IMR-90 (cell line): ENCODE data around the gene NEK11. TPM values are rescaled to one million over a fixed set of nuclear protein-coding genes. Genes with fewer than 3 reads are reported as not detected.

Experiments
- ATAC-seq: fragments of 200-7000 bp; cut with Tn5 transposase; 2 replicates; pipeline ENCODE4 v1.9.1; 2020; ENCODE audit warnings: low read depth, mild to moderate bottlenecking, moderate library complexity
- BruUV-seq: library from RNA; stranded (reverse); fragments of 400-500 nt; replicated peaks from 2 replicates; lab custom pipeline; 2021; lab: Mats Ljungman, UMichigan
- CTCF ChIA-PET: fragments of 300-600 bp; formaldehyde crosslinking; extraction: SDS; loops from one replicate; lab custom pipeline; 2021; ENCODE audit warnings: antibody characterized with exemption; lab: Yijun Ruan, JAX
- POLR2A ChIA-PET: fragments of 300-600 bp; sonication (Branson Sonifier 250); formaldehyde crosslinking; loops from one replicate; lab custom pipeline; 2022; ENCODE audit warnings: antibody characterized with exemption; ENCODE audit not compliant: unreplicated experiment; lab: Charles Lee
- DNase-seq: peaks from one replicate; pipeline ENCODE4 v3.0.0; 2013
- H2AFZ ChIP-seq: replicated peaks from 2 replicates; pipeline ENCODE3; 2013; ENCODE audit warnings: low read length, mild to moderate bottlenecking; ENCODE audit not compliant: poor library complexity
- H2AK5ac ChIP-seq: 2 replicates; pipeline ENCODE4 v1.6.1; 2013; ENCODE audit warnings: low read depth, low read length, inconsistent platforms
- H2AK9ac ChIP-seq: replicated peaks from 2 replicates; pipeline ENCODE3; 2013; ENCODE audit warnings: mild to moderate bottlenecking, low read depth, low read length, moderate library complexity; ENCODE audit not compliant: poor library complexity
- H2BK120ac ChIP-seq: 2 replicates; pipeline ENCODE4 v1.6.1; 2013; ENCODE audit warnings: low read depth, low read length, inconsistent platforms
- H2BK15ac ChIP-seq: 3 replicates; pipeline ENCODE4 v1.6.1; 2013; ENCODE audit warnings: low read depth, low read length, inconsistent platforms
- H2BK20ac ChIP-seq: 2 replicates; pipeline ENCODE4 v1.6.1; 2013; ENCODE audit warnings: low read depth, mild to moderate bottlenecking, inconsistent platforms, low read length, moderate library complexity
- H2BK5ac ChIP-seq: 2 replicates; pipeline ENCODE4 v1.6.1; 2013; ENCODE audit warnings: mild to moderate bottlenecking, low read depth, low read length, inconsistent platforms; ENCODE audit not compliant: poor library complexity, severe bottlenecking
- H3K14ac ChIP-seq: replicated peaks from 2 replicates; pipeline ENCODE4 v1.6.1; 2013; ENCODE audit warnings: low read depth, low read length, inconsistent platforms
- H3K18ac ChIP-seq: 2 replicates; pipeline ENCODE4 v1.6.1; 2013; ENCODE audit warnings: low read depth, low read length, control low read depth
- H3K23ac ChIP-seq: 2 replicates; pipeline ENCODE4 v1.6.1; 2013; ENCODE audit warnings: low read depth, low read length, inconsistent platforms
- H3K27ac ChIP-seq: 2 replicates; pipeline ENCODE4 v1.5.1; 2013; ENCODE audit warnings: mild to moderate bottlenecking, control low read depth, low read length; ENCODE audit not compliant: insufficient read depth
- H3K27me3 ChIP-seq: 2 replicates; pipeline ENCODE4 v1.6.1; 2013; ENCODE audit warnings: low read length; ENCODE audit not compliant: control insufficient read depth, insufficient read depth
- H3K36me3 ChIP-seq: 2 replicates; pipeline ENCODE4 v1.6.1; 2013; ENCODE audit warnings: low read length, mixed read lengths; ENCODE audit not compliant: control insufficient read depth, insufficient read depth
- H3K4ac ChIP-seq: 2 replicates; pipeline ENCODE4 v1.6.1; 2013; ENCODE audit warnings: low read depth, low read length, inconsistent platforms
- H3K4me1 ChIP-seq: 2 replicates; pipeline ENCODE4 v1.6.1; 2013; ENCODE audit warnings: low read length, mixed read lengths; ENCODE audit not compliant: control insufficient read depth, insufficient read depth
- H3K4me2 ChIP-seq: 2 replicates; pipeline ENCODE4 v1.6.1; 2013; ENCODE audit warnings: low read depth, mild to moderate bottlenecking, control low read depth, low read length, moderate library complexity
- H3K4me3 ChIP-seq: 2 replicates; pipeline ENCODE4 v1.5.1; 2013; ENCODE audit warnings: low read depth, mild to moderate bottlenecking, control low read depth, low read length, moderate library complexity; ENCODE audit not compliant: insufficient read depth
- H3K56ac ChIP-seq: 2 replicates; pipeline ENCODE4 v1.6.1; 2013; ENCODE audit warnings: low read length, inconsistent platforms; ENCODE audit not compliant: insufficient read depth; ENCODE audit errors: extremely low read depth
- H3K79me1 ChIP-seq, 2 experiments: 2 replicates each; pipeline ENCODE4 v1.6.1; 2013; ENCODE audit warnings: low read length in 2 of 2, inconsistent platforms in 1 of 2, low read depth in 1 of 2
- H3K9ac ChIP-seq: 2 replicates; pipeline ENCODE4 v1.6.1; 2013; ENCODE audit warnings: low read depth, low read length, control low read depth
- H3K9me1 ChIP-seq: 2 replicates; pipeline ENCODE4 v1.6.1; 2013; ENCODE audit warnings: low read length, inconsistent platforms; ENCODE audit not compliant: insufficient read depth
- H3K9me3 ChIP-seq: 2 replicates; pipeline ENCODE4 v1.6.1; 2013; ENCODE audit warnings: low read length; ENCODE audit not compliant: control insufficient read depth, insufficient read depth
- H4K20me1 ChIP-seq: 2 replicates; pipeline ENCODE4 v1.6.1; 2013; ENCODE audit warnings: low read length, inconsistent platforms; ENCODE audit not compliant: insufficient read depth
- H4K5ac ChIP-seq: 2 replicates; pipeline ENCODE4 v1.6.1; 2013; ENCODE audit warnings: mild to moderate bottlenecking, low read depth, low read length, control low read depth
- H4K8ac ChIP-seq, 2 experiments: 2 replicates each; pipeline ENCODE4 v1.6.1; 2013; ENCODE audit warnings: low read depth in 2 of 2, low read length in 2 of 2, control low read depth in 1 of 2, inconsistent platforms in 1 of 2
- H4K91ac ChIP-seq: 2 replicates; pipeline ENCODE4 v1.6.1; 2013; ENCODE audit warnings: low read depth, low read length, inconsistent platforms; ENCODE audit not compliant: insufficient read depth
- POLR2A ChIP-seq: IDR thresholded peaks from 2 replicates; pipeline ENCODE4 v1.6.1; 2012; ENCODE audit warnings: mild to moderate bottlenecking, low read depth, low read length
- WGBS, 2 experiments: methylation state at CpG; one replicate each; pipeline versions ENCODE4 v1.1.5 to v1.1.7; 2013; ENCODE audit warnings: missing lambda C conversion rate in 2 of 2; ENCODE audit not compliant: insufficient read length in 1 of 2; ENCODE audit errors: extremely low coverage in 2 of 2; 5-methylcytosine and 5-hydroxymethylcytosine counted together
- dilution Hi-C: fragments of 300-500 bp; cut with HindIII; formaldehyde crosslinking; loops from one replicate; pipeline ENCODE4 v1.14.3; 2018; ENCODE audit warnings: low sequenced_read_pairs; ENCODE audit not compliant: unreplicated experiment
- in situ Hi-C: fragments of 300-500 bp; cut with MboI; formaldehyde crosslinking; loops from 3 replicates; pipeline ENCODE4 v1.14.3; 2019; ENCODE audit warnings: low sequenced_read_pairs, inconsistent platforms, mixed read lengths
- intact Hi-C: fragments of 100-400 bp; cut with micrococcal nuclease; formaldehyde crosslinking; loops from 2 replicates; pipeline ENCODE4 v1.10.0; 2022
- polyA plus RNA-seq, 3 experiments: library from polyadenylated mRNA; depleted of rRNA; stranded (reverse); fragments of >200 nt; gene quantifications; 2 replicates each; pipeline ENCODE4 v1.2.3, GENCODE V29; 2012; ENCODE audit warnings: low replicate concordance in 1 of 3
- total RNA-seq: library from RNA; depleted of rRNA; stranded (reverse); fragments of >200 nt; gene quantifications from 2 replicates; pipeline ENCODE4 v1.2.3, GENCODE V29; 2012

The NEK11 gene
- total and polyA plus RNA-seq, 2 of the 4 experiments (the other 2 are of a cell fraction) = 1.1 to 1.6 TPM

- no peak overlapping the region for H2BK5ac ChIP-seq
- no peaks in the 10 kb centered on the region for H3K36me3 ChIP-seq
- intact Hi-C loops (loop anchor here (5.0 kb wide), 1 partner anchor 112 kb away; no protein-coding TSS in a partner anchor), dilution Hi-C loops (no loop called here), in situ Hi-C loops (no loop called here)
- H3K4me3 ChIP-seq = no peak overlapping the region
- H2AK5ac ChIP-seq = no peak overlapping the region
- TF ChIP-seq POLR2A = no peak
- H3K9me1 ChIP-seq = no peaks in the 10 kb centered on the region
- no peak overlapping the region for H3K23ac ChIP-seq
- no peak for DNase-seq
- no peak overlapping the region for H3K18ac ChIP-seq
- H2AK9ac ChIP-seq = no peak overlapping the region
- H4K20me1 ChIP-seq = no peaks in the 10 kb centered on the region
- WGBS, 2 experiments = no CpG with 5 or more reads among the region's 1 CpG
- H3K4me1 ChIP-seq = no peaks in the 10 kb centered on the region
- no peak overlapping the region for H3K27ac ChIP-seq
- H2BK15ac ChIP-seq = no peak overlapping the region
- no peaks in the 10 kb centered on the region for H3K27me3 ChIP-seq
- no TSS peak for BruUV-seq
- H4K91ac ChIP-seq = no peak overlapping the region
- no peak overlapping the region for H3K56ac ChIP-seq
- POLR2A ChIA-PET = no interaction called here
- no peak for ATAC-seq
- H4K8ac ChIP-seq = no peak overlapping the region
- H3K14ac ChIP-seq = no peak overlapping the region
- H3K9me3 ChIP-seq = no peaks in the 10 kb centered on the region
- H2AFZ ChIP-seq = no peak overlapping the region
- H3K4ac ChIP-seq = no peak overlapping the region
- CTCF ChIA-PET = interaction anchor here (1.7 kb wide), 1 partner anchor 11 kb away, joined by 4 read pairs; no protein-coding TSS in a partner anchor
- H2BK120ac ChIP-seq = no peak overlapping the region
- H2BK20ac ChIP-seq = no peak overlapping the region
- H3K79me1 ChIP-seq = no peaks in the 10 kb centered on the region
- H3K9ac ChIP-seq = no peak overlapping the region
- H3K4me2 ChIP-seq = no peak overlapping the region
- H4K5ac ChIP-seq = no peak overlapping the region
Measured at GRCh38 chr3:131143802-131144201, 117.1 kb downstream of the NEK11 start.
